Left lung (tissue), 10 donors: ENCODE results near the gene ADGRB3. TPM values are rescaled to one million over a fixed set of nuclear protein-coding genes. Genes with fewer than 3 reads are reported as not detected.

Source experiments
- ATAC-seq: fragments of 200-7000 bp; cut with Tn5 transposase; one replicate; pipeline ENCODE4 v1.9.1; 2020; ENCODE audit warnings: moderate library complexity
- DNase-seq, 4 donors: peaks; one replicate each; pipeline ENCODE4 v3.0.0-alpha.2; 2013 to 2020
- H3K27ac ChIP-seq, 2 donors: fragments of 200-600 bp; sonication (generic) in 1 of 2; one replicate each; pipeline versions ENCODE4 v1.5.0 to v1.8.0; 2020 to 2021
- H3K27me3 ChIP-seq, 2 donors: fragments of 200-600 bp; sonication (generic) in 1 of 2; one replicate each; pipeline versions ENCODE4 v1.5.0 to v1.8.0; 2020 to 2021
- H3K36me3 ChIP-seq, 2 donors: fragments of 200-600 bp; sonication (generic) in 1 of 2; one replicate each; pipeline versions ENCODE4 v1.5.0 to v1.8.0; 2020 to 2021
- H3K4me1 ChIP-seq, 2 donors: fragments of 200-600 bp; one replicate each; pipeline ENCODE4 v1.8.0; 2021
- H3K4me3 ChIP-seq, 2 donors: fragments of 200-600 bp; sonication (generic) in 1 of 2; one replicate each; pipeline versions ENCODE4 v1.5.0 to v1.8.0; 2020 to 2021; ENCODE audit warnings: mild to moderate bottlenecking in 1 of 2
- H3K9me3 ChIP-seq, 2 donors: fragments of 200-600 bp; sonication (generic) in 1 of 2; one replicate each; pipeline versions ENCODE4 v1.5.0 to v1.8.0; 2020 to 2021
- intact Hi-C, 2 donors: fragments of 100-400 bp; cut with DNase I; formaldehyde crosslinking; loops; one replicate each; pipeline versions ENCODE4 v1.11.2 to v1.14.2; 2022
- polyA plus RNA-seq, 6 donors: library from polyadenylated mRNA; unstranded; fragments of 120-200 nt; gene quantifications; one replicate each; pipeline ENCODE4 v1.2.1, GENCODE V29; 2013; ENCODE audit not compliant: insufficient read length in 6 of 6
- total RNA-seq, 2 donors: library from RNA; stranded (reverse); fragmentation: NEBNext Ultra II Directional; extraction: Animal tissue kit (Norgen Biotek cat#: 25700); gene quantifications; one replicate each; pipeline ENCODE4 v1.2.1, GENCODE V29; 2021
- TF ChIP-seq, protein P1 (sequence below), 2 donors: fragments of 200-600 bp; sonication (generic) in 1 of 2; IDR thresholded peaks; one replicate each; pipeline versions ENCODE4 v1.5.0 to v1.8.0; 2021; ENCODE audit warnings: antibody characterized with exemption in 2 of 2
- donor health status: DM: no; HTN: yes; CAD: no.
- donor health status: DM: no; HTN: no; CAD: no.

Gene ADGRB3
- total and polyA plus RNA-seq, 8 donors, result 2.0 to 22.4 (median 13.7) TPM

DNA sequence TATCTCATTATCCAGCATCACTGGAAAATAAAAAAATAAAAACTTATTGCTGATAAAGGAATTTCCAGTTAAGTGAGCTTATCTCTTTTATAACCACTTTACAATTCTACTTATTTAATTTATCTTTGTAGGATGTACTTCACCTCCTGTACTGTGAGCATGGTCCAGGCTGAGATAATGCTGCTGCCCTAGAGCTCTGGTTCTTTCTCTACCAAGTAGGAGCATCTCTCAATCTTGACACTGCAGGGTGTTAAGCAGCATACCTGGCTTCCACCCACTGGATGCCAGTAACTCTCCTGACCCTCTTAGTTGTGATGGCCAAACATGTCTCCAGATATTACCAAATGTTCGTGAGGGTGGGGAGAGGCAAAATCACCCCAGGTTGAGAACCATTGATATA, 454.5 kb downstream of the ADGRB3 start:
- ATAC-seq (no peak), DNase-seq (no peak)
- TF ChIP-seq, protein P1, sequence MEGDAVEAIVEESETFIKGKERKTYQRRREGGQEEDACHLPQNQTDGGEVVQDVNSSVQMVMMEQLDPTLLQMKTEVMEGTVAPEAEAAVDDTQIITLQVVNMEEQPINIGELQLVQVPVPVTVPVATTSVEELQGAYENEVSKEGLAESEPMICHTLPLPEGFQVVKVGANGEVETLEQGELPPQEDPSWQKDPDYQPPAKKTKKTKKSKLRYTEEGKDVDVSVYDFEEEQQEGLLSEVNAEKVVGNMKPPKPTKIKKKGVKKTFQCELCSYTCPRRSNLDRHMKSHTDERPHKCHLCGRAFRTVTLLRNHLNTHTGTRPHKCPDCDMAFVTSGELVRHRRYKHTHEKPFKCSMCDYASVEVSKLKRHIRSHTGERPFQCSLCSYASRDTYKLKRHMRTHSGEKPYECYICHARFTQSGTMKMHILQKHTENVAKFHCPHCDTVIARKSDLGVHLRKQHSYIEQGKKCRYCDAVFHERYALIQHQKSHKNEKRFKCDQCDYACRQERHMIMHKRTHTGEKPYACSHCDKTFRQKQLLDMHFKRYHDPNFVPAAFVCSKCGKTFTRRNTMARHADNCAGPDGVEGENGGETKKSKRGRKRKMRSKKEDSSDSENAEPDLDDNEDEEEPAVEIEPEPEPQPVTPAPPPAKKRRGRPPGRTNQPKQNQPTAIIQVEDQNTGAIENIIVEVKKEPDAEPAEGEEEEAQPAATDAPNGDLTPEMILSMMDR (IDR thresholded peaks at IDR 0.05), result no peak
- Histone ChIP-seq H3K27me3 (no peaks in the 10 kb centered on the region), H3K4me1 (no peaks in the 10 kb centered on the region), H3K27ac (no peak overlapping the region), H3K9me3 (no peaks in the 10 kb centered on the region), H3K36me3 (no peaks in the 10 kb centered on the region), H3K4me3 (no peak overlapping the region)
- intact Hi-C loops, result no loop called here

DNA sequence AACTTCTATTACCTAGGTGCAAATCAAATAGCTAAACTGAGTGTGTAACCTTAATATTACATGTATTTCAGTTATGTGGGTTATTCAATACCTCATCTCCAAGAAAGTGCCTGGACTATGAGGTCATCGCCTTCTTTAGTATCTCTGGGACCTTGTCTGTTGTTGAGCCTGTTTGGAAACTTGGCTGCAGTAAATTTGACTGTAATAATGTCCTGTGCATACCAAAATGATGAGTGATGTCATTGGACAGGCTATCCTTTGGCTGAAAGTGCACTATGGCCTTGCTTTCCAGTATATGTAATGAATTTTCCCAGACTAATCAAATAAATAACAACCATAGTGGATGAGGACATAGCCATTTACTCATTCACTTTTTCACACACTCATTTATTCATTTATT, 455.1 kb downstream of the ADGRB3 start:
- Histone ChIP-seq H3K4me3 (no peak overlapping the region), H3K36me3 (no peaks in the 10 kb centered on the region), H3K4me1 (no peaks in the 10 kb centered on the region), H3K27me3 (no peaks in the 10 kb centered on the region), H3K27ac (no peak overlapping the region), H3K9me3 (no peaks in the 10 kb centered on the region)
- intact Hi-C loops, result no loop called here
- ATAC-seq (no peak), DNase-seq (no peak)
- TF ChIP-seq, protein P1 (IDR thresholded peaks at IDR 0.05), result no peak

DNA sequence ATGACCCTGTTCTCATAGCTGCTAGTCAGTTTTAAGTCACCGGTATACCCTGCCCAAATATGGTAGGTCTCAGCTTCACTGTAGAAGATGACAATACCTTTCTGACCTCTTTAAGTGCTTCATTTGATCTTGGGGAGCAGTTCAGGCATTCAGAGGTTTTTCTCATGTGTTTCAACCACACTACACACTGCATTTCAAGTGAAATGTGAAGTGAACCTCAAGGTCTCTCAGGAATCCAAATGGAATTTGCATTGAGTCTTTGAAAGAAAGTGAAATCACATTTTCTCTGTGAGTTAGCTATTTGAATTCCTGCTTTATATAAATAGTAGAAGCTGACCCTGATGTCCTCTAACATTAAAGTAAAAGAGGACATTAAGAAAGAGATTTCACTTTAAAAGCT, 461.6 kb downstream of the ADGRB3 start:
- Histone ChIP-seq H3K27me3 (no peaks in the 10 kb centered on the region), H3K36me3 (no peaks in the 10 kb centered on the region), H3K9me3 (no peaks in the 10 kb centered on the region), H3K27ac (no peak overlapping the region), H3K4me1 (no peaks in the 10 kb centered on the region), H3K4me3 (no peak overlapping the region)
- DNase-seq (no peak), ATAC-seq (no peak)
- TF ChIP-seq, protein P1 (IDR thresholded peaks at IDR 0.05), result no peak
- intact Hi-C loops, result no loop called here

DNA sequence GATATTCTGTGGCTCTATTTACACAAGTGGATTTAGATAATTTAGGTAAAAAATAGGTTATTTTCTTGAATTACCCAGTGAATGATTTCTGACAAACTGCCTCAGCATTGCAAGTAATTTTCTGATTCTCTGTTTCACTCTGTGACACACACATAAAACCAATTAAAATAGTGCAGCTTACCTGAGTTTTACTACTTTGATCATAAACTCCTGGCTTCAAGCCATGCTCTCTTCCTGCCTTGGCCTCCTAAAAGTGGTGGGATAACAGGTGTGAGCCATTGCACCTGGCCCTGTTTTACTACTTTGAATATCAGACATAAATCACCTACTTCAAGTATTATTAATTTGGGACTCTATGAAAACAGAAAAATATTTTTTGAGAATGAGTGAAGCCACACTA, 462.9 kb downstream of the ADGRB3 start:
- Histone ChIP-seq H3K4me3 (no peak overlapping the region), H3K36me3 (no peaks in the 10 kb centered on the region), H3K4me1 (no peaks in the 10 kb centered on the region), H3K27me3 (no peaks in the 10 kb centered on the region), H3K9me3 (no peaks in the 10 kb centered on the region), H3K27ac (no peak overlapping the region)
- TF ChIP-seq, protein P1 (IDR thresholded peaks at IDR 0.05), result no peak
- DNase-seq (no peak), ATAC-seq (no peak)
- intact Hi-C loops, result no loop called here

GRCh38 chr6:69098910-69099309, 463.8 kb downstream of the ADGRB3 start:
- intact Hi-C loops, result no loop called here
- no peaks in the 10 kb centered on the region for H3K27me3 ChIP-seq
- ATAC-seq (no peak), DNase-seq (no peak)
- no peak overlapping the region for H3K27ac ChIP-seq
- no peak overlapping the region for H3K4me3 ChIP-seq
- no peaks in the 10 kb centered on the region for H3K9me3 ChIP-seq
- TF ChIP-seq, protein P1 (IDR thresholded peaks at IDR 0.05), result no peak
- H3K36me3 ChIP-seq, result no peaks in the 10 kb centered on the region
- H3K4me1 ChIP-seq, result no peaks in the 10 kb centered on the region
